Endothelial cell of umbilical vein (primary cell): ENCODE measurements around the gene SYNE1.

Source experiments
- MYC ChIP-seq: IDR thresholded peaks from one replicate; pipeline ENCODE4 v1.6.1; 2011; ENCODE audit warnings: mild to moderate bottlenecking, low read depth, low read length
- POLR2A ChIP-seq: IDR thresholded peaks from 2 replicates; pipeline ENCODE4 v1.6.1; 2012; ENCODE audit warnings: low read depth, mild to moderate bottlenecking, control low read depth, low read length
- TF ChIP-seq, protein P1 (sequence below), 2 donors: IDR thresholded peaks; 1 replicate in 1 of 2; 2 replicates in 1 of 2; pipeline ENCODE4 v1.5.1; 2011; ENCODE audit warnings: low read length in 2 of 2, mild to moderate bottlenecking in 2 of 2, moderate library complexity in 2 of 2, control low read depth in 1 of 2, inconsistent platforms in 1 of 2, low read depth in 1 of 2; ENCODE audit not compliant: insufficient read depth in 1 of 2; ENCODE audit errors: extremely low read depth in 1 of 2

DNA sequence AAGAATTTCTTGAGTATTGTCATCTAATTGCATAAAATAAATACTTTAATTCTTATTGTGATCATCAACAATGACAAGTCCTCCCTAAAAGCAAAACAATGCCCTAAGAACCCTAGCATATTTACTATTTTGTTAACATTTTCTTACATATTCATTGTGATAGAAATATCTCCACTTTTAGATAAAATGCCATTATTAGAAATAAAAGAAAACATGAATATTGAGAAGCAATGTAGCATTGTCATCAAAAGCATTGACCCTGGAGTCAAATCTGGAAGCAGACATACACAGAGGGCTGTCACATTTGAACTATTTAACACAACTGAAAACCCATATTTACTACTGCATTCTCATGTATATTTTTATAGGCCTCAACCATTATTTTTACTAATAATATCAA is 257.7 kb downstream of the SYNE1 start:
- TF ChIP-seq POLR2A, result no peak
- TF ChIP-seq, protein P1, sequence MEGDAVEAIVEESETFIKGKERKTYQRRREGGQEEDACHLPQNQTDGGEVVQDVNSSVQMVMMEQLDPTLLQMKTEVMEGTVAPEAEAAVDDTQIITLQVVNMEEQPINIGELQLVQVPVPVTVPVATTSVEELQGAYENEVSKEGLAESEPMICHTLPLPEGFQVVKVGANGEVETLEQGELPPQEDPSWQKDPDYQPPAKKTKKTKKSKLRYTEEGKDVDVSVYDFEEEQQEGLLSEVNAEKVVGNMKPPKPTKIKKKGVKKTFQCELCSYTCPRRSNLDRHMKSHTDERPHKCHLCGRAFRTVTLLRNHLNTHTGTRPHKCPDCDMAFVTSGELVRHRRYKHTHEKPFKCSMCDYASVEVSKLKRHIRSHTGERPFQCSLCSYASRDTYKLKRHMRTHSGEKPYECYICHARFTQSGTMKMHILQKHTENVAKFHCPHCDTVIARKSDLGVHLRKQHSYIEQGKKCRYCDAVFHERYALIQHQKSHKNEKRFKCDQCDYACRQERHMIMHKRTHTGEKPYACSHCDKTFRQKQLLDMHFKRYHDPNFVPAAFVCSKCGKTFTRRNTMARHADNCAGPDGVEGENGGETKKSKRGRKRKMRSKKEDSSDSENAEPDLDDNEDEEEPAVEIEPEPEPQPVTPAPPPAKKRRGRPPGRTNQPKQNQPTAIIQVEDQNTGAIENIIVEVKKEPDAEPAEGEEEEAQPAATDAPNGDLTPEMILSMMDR (IDR thresholded peaks at IDR 0.05; ENCODE audit: extremely low read depth in 1 of 2, insufficient read depth in 1 of 2, low read depth in 1 of 2, low read length in 2 of 2), result no peak
- TF ChIP-seq MYC, result no peak
